Esophagus muscularis mucosa (tissue), 3 donors: ENCODE data around the gene AP3D1.

Experiments used
- POLR2A ChIP-seq: fragments of 450-650 bp; IDR thresholded peaks from one replicate; pipeline ENCODE4 v1.6.1; 2017; ENCODE audit warnings: antibody characterized with exemption, moderate library complexity, mild to moderate bottlenecking, low read depth
- TF ChIP-seq, protein P1 (sequence below), 3 experiments: fragments of 200-600 bp in 2 of 3; fragments of 450-650 bp in 1 of 3; sonication (generic) in 2 of 3; IDR thresholded peaks; one replicate each; pipeline ENCODE4 v1.5.1; 2017 to 2019; ENCODE audit warnings: antibody characterized with exemption in 3 of 3, mild to moderate bottlenecking in 2 of 3, moderate library complexity in 1 of 3

GRCh38 chr19:2077833-2078619 lies 73.3 kb downstream of the AP3D1 start:
- TF ChIP-seq, protein P1, sequence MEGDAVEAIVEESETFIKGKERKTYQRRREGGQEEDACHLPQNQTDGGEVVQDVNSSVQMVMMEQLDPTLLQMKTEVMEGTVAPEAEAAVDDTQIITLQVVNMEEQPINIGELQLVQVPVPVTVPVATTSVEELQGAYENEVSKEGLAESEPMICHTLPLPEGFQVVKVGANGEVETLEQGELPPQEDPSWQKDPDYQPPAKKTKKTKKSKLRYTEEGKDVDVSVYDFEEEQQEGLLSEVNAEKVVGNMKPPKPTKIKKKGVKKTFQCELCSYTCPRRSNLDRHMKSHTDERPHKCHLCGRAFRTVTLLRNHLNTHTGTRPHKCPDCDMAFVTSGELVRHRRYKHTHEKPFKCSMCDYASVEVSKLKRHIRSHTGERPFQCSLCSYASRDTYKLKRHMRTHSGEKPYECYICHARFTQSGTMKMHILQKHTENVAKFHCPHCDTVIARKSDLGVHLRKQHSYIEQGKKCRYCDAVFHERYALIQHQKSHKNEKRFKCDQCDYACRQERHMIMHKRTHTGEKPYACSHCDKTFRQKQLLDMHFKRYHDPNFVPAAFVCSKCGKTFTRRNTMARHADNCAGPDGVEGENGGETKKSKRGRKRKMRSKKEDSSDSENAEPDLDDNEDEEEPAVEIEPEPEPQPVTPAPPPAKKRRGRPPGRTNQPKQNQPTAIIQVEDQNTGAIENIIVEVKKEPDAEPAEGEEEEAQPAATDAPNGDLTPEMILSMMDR (IDR thresholded peaks at IDR 0.05), result no peak
- no peak for TF ChIP-seq POLR2A
